Measurements from ENCODE around the gene CENPT. TPM values are rescaled to one million over a fixed set of nuclear protein-coding genes. Genes with fewer than 3 reads are reported as not detected.
A peak's percentile ranks its signal among the peaks of the same experiment; 100 is the strongest.
"Not testable (repeated sequence)": the region's sequence is repeated elsewhere in the genome, so short reads cannot be mapped to it uniquely, and the experiment has no call there.

Gene CENPT
- total RNA-seq, 4 donors from 2014 or later, result 77.6 to 205 (median 106) TPM

- WGBS, 2 donors, result 92 to 98% methylated on average over 6 of the region's 6 CpGs
Measured at GRCh38 chr16:67868290-67868689, 20.8 kb upstream of the CENPT start.

GRCh38 chr16:67865318-67865717 lies 17.8 kb upstream of the CENPT start:
- no peak overlapping the region for H3K4me3 ChIP-seq (ENCODE audit: low read depth, poor library complexity, severe bottlenecking)
- 95 to 100% methylated on average over 2 of the region's 2 CpGs for WGBS, 2 donors
- intact Hi-C loops (cut with DNase I; ENCODE audit: low total_unique reads), result no loop called here
- no peak for TF ChIP-seq POLR2A (IDR thresholded peaks at IDR 0.05)
- no peak for TF ChIP-seq CTCF (IDR thresholded peaks at IDR 0.05)
- DNase-seq (ENCODE audit: low spot score in 2 of 2), result no peak

More at GRCh38 chr16:67868290-67868689, 20.8 kb upstream of the CENPT start:
- H3K4me3 ChIP-seq (ENCODE audit: low read depth, poor library complexity, severe bottlenecking), result no peak overlapping the region
- TF ChIP-seq CTCF (IDR thresholded peaks at IDR 0.05) (no peak), POLR2A (IDR thresholded peaks at IDR 0.05) (no peak)
- intact Hi-C loops (cut with DNase I; ENCODE audit: low total_unique reads), result no loop called here
- no peak for DNase-seq (ENCODE audit: low spot score in 2 of 2)

- H3K4me3 ChIP-seq (ENCODE audit: low read depth, poor library complexity, severe bottlenecking), result no peak overlapping the region
- TF ChIP-seq POLR2A (IDR thresholded peaks at IDR 0.05) (no peak), CTCF (IDR thresholded peaks at IDR 0.05) (no peak)
- WGBS, 2 donors, result 86 to 89% methylated on average over 2 of the region's 2 CpGs
- intact Hi-C loops (cut with DNase I; ENCODE audit: low total_unique reads), result no loop called here
- no peak for DNase-seq (ENCODE audit: low spot score in 2 of 2)
Measured at GRCh38 chr16:67864594-67864993, 17.1 kb upstream of the CENPT start.

GRCh38 chr16:67864044-67864443 lies 16.6 kb upstream of the CENPT start:
- WGBS, 2 donors, result 92 to 93% methylated on average over 6 of the region's 6 CpGs
- H3K4me3 ChIP-seq (ENCODE audit: low read depth, poor library complexity, severe bottlenecking); intact Hi-C loops (cut with DNase I; ENCODE audit: low total_unique reads); DNase-seq (ENCODE audit: low spot score in 2 of 2): not testable (repeated sequence)

- no peak for TF ChIP-seq POLR2A (IDR thresholded peaks at IDR 0.05)
- no peak for TF ChIP-seq CTCF (IDR thresholded peaks at IDR 0.05)
- intact Hi-C loops (cut with DNase I; ENCODE audit: low total_unique reads), result no loop called here
- H3K4me3 ChIP-seq (ENCODE audit: low read depth, poor library complexity, severe bottlenecking), result no peak overlapping the region
- 54 to 59% methylated on average over 10 of the region's 11 CpGs for WGBS, 2 donors
- DNase-seq (ENCODE audit: low spot score in 2 of 2), result peak; percentile 58 to 90
Measured at GRCh38 chr16:67862623-67863583, 15.4 kb upstream of the CENPT start.

- no peak overlapping the region for H3K4me3 ChIP-seq (ENCODE audit: low read depth, poor library complexity, severe bottlenecking)
- DNase-seq (ENCODE audit: low spot score in 2 of 2), result no peak
- TF ChIP-seq POLR2A (IDR thresholded peaks at IDR 0.05), result no peak
- no peak for TF ChIP-seq CTCF (IDR thresholded peaks at IDR 0.05)
- WGBS, 2 donors, result 80 to 88% methylated on average over 6 of the region's 6 CpGs
- intact Hi-C loops (cut with DNase I; ENCODE audit: low total_unique reads), result no loop called here
Measured at GRCh38 chr16:67861877-67862276, 14.4 kb upstream of the CENPT start.

Measured in lower leg skin (tissue), 4 donors.